A673 (cell line): ENCODE data around the gene FGF1. TPM values are rescaled to one million over a fixed set of nuclear protein-coding genes. Genes with fewer than 3 reads are reported as not detected.

ENCODE experiments used
- BruUV-seq: library from RNA; stranded (reverse); fragments of 400-500 nt; replicated peaks from 2 replicates; lab custom pipeline; 2021; lab: Mats Ljungman, UMichigan
- CTCF ChIA-PET: fragments of 300-600 bp; sonication (Branson Sonifier 250); formaldehyde crosslinking; loops from one replicate; lab custom pipeline; 2022; ENCODE audit warnings: antibody characterized with exemption; lab: Charles Lee
- POLR2A ChIA-PET: fragments of 300-600 bp; sonication (Branson Sonifier 250); formaldehyde crosslinking; loops from one replicate; lab custom pipeline; 2022; ENCODE audit warnings: antibody characterized with exemption; ENCODE audit not compliant: low non-redundant PET; lab: Charles Lee
- DNase-seq: peaks from one replicate; pipeline ENCODE4 v3.0.0-alpha.2; 2015; ENCODE audit warnings: low spot score
- H3K27ac ChIP-seq: fragments of 200-600 bp; sonication (generic); 2 replicates; pipeline ENCODE4 v1.5.1; 2016; ENCODE audit warnings: mixed run types, low read depth, mild to moderate bottlenecking, mixed read lengths, antibody characterized with exemption, low read length; ENCODE audit not compliant: poor library complexity, severe bottlenecking
- H3K27me3 ChIP-seq: fragments of 200-600 bp; sonication (generic); replicated peaks from 2 replicates; pipeline ENCODE4 v1.6.1; 2017; ENCODE audit warnings: mixed run types, low read depth, mild to moderate bottlenecking, mixed read lengths, antibody characterized with exemption, low read length; ENCODE audit not compliant: insufficient read depth, poor library complexity
- H3K36me3 ChIP-seq: fragments of 200-600 bp; sonication (generic); 2 replicates; pipeline ENCODE4 v1.6.1; 2016; ENCODE audit warnings: mixed run types, mild to moderate bottlenecking, mixed read lengths, antibody characterized with exemption, low read length; ENCODE audit not compliant: insufficient read depth, poor library complexity, severe bottlenecking
- H3K4me1 ChIP-seq: fragments of 200-600 bp; sonication (generic); 2 replicates; pipeline ENCODE4 v1.6.1; 2017; ENCODE audit warnings: mixed run types, mild to moderate bottlenecking, mixed read lengths, antibody characterized with exemption, low read length; ENCODE audit not compliant: insufficient read depth, poor library complexity, severe bottlenecking
- H3K4me3 ChIP-seq: fragments of 200-600 bp; sonication (generic); 2 replicates; pipeline ENCODE4 v1.5.1; 2016; ENCODE audit warnings: low read depth, mixed run types, mild to moderate bottlenecking, mixed read lengths, low read length; ENCODE audit not compliant: poor library complexity, severe bottlenecking
- H3K9me3 ChIP-seq: fragments of 200-600 bp; sonication (generic); 2 replicates; pipeline ENCODE4 v1.6.1; 2016; ENCODE audit warnings: mixed run types, low read depth, mild to moderate bottlenecking, mixed read lengths, antibody characterized with exemption, low read length; ENCODE audit not compliant: poor library complexity, severe bottlenecking
- EZH2 ChIP-seq: fragments of 200-600 bp; sonication (generic); IDR thresholded peaks from 2 replicates; pipeline ENCODE4 v1.6.1; 2017; ENCODE audit warnings: borderline replicate concordance, low read depth, mild to moderate bottlenecking, mixed read lengths, antibody characterized with exemption, low read length; ENCODE audit not compliant: poor library complexity, severe bottlenecking
- intact Hi-C: fragments of 100-400 bp; cut with micrococcal nuclease; formaldehyde crosslinking; loops from one replicate; pipeline ENCODE4 v1.10.0; 2022; ENCODE audit not compliant: unreplicated experiment
- total RNA-seq: library from RNA; stranded (reverse); gene quantifications from 2 replicates; pipeline ENCODE4 v1.2.3, GENCODE V29; 2021
- TF ChIP-seq, protein P1 (sequence below): fragments of 300-800, 200-600 bp; sonication (generic); conservative IDR thresholded peaks from 2 replicates; pipeline ENCODE4 v1.5.1; 2017; ENCODE audit warnings: low read depth, mild to moderate bottlenecking, antibody characterized with exemption, low read length, moderate library complexity, mixed read lengths

The FGF1 gene
- total RNA-seq, 1 experiment from 2014 or later: 0.71 TPM

DNA sequence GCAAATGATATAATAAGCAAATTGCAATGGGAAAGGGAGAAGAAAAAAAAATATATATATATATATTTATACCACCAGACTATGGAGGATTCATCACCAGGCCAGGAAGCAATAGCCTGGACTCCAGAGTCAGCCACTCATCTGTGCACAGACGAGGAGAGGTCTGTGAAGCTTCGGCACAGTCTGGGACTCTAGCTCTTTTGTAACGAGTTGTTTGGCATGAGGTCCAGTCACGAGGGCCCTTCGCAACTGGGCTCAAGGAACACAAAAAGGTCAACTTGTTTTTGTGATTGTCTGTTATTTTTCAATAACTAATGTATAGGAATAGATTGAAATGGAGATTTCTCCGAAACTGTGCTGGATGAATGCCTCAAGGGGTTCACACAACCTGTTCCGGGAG lies 14.7 kb upstream of the FGF1 start:
- no peaks in the 10 kb centered on the region for H3K36me3 ChIP-seq
- no TSS peak for BruUV-seq
- H3K4me1 ChIP-seq: peaks cover 39% of the 10 kb centered on the region
- ChIA-PET POLR2A (no interaction called here), CTCF (interaction anchor here (4.5 kb wide), 1 partner anchor 46 kb away, joined by 75 read pairs; no protein-coding TSS in a partner anchor)
- no peaks in the 10 kb centered on the region for H3K9me3 ChIP-seq
- no peak overlapping the region for H3K27ac ChIP-seq
- TF ChIP-seq EZH2: no peak
- TF ChIP-seq, protein P1, sequence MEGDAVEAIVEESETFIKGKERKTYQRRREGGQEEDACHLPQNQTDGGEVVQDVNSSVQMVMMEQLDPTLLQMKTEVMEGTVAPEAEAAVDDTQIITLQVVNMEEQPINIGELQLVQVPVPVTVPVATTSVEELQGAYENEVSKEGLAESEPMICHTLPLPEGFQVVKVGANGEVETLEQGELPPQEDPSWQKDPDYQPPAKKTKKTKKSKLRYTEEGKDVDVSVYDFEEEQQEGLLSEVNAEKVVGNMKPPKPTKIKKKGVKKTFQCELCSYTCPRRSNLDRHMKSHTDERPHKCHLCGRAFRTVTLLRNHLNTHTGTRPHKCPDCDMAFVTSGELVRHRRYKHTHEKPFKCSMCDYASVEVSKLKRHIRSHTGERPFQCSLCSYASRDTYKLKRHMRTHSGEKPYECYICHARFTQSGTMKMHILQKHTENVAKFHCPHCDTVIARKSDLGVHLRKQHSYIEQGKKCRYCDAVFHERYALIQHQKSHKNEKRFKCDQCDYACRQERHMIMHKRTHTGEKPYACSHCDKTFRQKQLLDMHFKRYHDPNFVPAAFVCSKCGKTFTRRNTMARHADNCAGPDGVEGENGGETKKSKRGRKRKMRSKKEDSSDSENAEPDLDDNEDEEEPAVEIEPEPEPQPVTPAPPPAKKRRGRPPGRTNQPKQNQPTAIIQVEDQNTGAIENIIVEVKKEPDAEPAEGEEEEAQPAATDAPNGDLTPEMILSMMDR: no peak
- no peak for DNase-seq
- no peak overlapping the region for H3K4me3 ChIP-seq
- H3K27me3 ChIP-seq: no peaks in the 10 kb centered on the region
- intact Hi-C loops: no loop called here

DNA sequence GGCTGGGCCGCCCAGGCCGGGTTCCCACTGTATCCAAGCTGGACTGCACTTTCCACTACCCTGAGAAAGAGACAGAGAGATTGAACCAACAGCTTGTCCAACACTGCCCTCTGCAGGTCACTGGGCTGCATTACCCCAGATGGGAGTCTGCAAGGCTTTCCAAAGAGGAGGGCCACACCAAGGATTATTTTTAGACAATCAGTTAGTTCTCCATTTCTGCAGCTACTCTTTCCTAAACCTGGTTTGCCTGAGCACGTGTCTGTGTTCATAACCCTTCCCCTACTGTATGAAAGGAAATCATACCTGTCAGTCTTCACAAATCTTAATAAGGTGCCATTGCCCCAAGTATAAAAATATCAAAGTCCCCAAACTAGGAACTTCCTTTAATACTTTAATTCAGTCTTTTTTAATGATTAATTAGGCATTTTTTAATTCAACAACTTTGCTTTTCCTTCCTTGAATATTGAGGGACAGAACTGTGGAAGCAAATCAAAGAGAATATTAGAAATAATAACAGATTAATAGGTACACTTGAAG lies 13.4 kb upstream of the FGF1 start:
- Histone ChIP-seq H3K27ac (no peak overlapping the region), H3K27me3 (no peaks in the 10 kb centered on the region), H3K36me3 (no peaks in the 10 kb centered on the region), H3K4me3 (no peak overlapping the region), H3K4me1 (peaks cover 40% of the 10 kb centered on the region), H3K9me3 (no peaks in the 10 kb centered on the region)
- intact Hi-C loops: loop anchor here (1.0 to 5.0 kb wide), 5 partner anchors 88 to 707 kb away; no protein-coding TSS in a partner anchor
- ChIA-PET POLR2A (no interaction called here), CTCF (interaction anchor here (0.6 to 4.5 kb wide), 13 partner anchors 14 to 1469 kb away, joined by 3 to 75 read pairs (median 4); no protein-coding TSS in a partner anchor)
- peak; percentile 93 for DNase-seq
- TF ChIP-seq, protein P1: peak; percentile 95
- TF ChIP-seq EZH2: no peak
- no TSS peak for BruUV-seq

DNA sequence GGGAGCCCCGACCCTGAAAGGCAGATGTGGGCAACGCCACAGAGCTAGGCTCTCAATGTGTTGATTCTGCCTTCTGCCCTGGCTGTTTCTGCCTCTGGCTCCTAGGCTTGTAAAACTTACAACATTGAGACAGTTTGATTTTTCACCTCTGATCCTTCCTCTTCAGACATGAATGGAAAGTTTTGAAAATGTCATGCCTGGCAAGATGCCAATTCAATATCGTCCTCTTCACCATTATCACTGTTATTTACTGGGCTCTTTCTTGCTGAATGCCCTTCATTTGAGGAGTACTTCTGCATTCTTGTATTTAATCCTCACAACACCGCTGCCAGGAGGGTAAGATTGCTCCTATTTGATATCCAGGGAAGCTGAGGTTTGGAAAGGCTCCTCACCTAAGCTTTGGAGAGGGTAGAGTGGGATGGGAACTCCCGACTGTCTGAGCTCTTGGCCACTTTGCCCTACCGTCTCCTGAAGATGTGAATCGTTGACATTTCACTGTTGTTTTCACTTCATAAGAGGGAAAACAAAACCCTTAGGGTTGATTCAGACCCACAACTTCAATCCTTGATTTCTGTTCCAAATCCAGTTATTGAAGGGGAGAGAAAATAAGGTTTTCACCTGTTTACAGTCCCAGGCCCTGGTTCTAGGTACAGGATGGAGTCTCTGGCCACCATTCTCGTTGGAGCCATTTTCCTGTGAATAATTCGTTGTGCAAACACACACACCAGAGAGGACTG lies 12.7 kb upstream of the FGF1 start:
- POLR2A ChIA-PET: no interaction called here

More for the DNA sequence above, 12.7 kb upstream of the FGF1 start:
- no peaks in the 10 kb centered on the region for H3K27me3 ChIP-seq
- H3K27ac ChIP-seq: peak overlapping the region; percentile 80
- no peak overlapping the region for H3K4me3 ChIP-seq
- no peak for DNase-seq
- CTCF ChIA-PET: interaction anchor here (0.6 to 4.5 kb wide), 12 partner anchors 15 to 556 kb away, joined by 3 to 75 read pairs (median 4); no protein-coding TSS in a partner anchor
- H3K4me1 ChIP-seq: peaks cover 40% of the 10 kb centered on the region
- intact Hi-C loops: loop anchor here (1.0 to 5.0 kb wide), 5 partner anchors 87 to 706 kb away; no protein-coding TSS in a partner anchor
- TF ChIP-seq, protein P1: no peak
- TF ChIP-seq EZH2: no peak
- no peaks in the 10 kb centered on the region for H3K9me3 ChIP-seq
- BruUV-seq: no TSS peak
- H3K36me3 ChIP-seq: no peaks in the 10 kb centered on the region
